OCI-LY1 (cell line): ENCODE results near the gene EIPR1.

ENCODE experiments used
- EZH2 ChIP-seq: fragments of 200-600 bp; sonication (generic), shearing (Covaris generic); IDR thresholded peaks from 2 replicates; pipeline ENCODE4 v1.8.0; 2017; ENCODE audit warnings: borderline replicate concordance, mixed run types, mild to moderate bottlenecking, antibody characterized with exemption, low read length, moderate library complexity, mixed read lengths
- TF ChIP-seq, protein P1 (sequence below): fragments of 200-600 bp; sonication (generic), shearing (Covaris generic); IDR thresholded peaks from 2 replicates; pipeline ENCODE4 v1.5.1; 2017; ENCODE audit warnings: mild to moderate bottlenecking, antibody characterized with exemption, low read length, moderate library complexity, mixed read lengths

DNA sequence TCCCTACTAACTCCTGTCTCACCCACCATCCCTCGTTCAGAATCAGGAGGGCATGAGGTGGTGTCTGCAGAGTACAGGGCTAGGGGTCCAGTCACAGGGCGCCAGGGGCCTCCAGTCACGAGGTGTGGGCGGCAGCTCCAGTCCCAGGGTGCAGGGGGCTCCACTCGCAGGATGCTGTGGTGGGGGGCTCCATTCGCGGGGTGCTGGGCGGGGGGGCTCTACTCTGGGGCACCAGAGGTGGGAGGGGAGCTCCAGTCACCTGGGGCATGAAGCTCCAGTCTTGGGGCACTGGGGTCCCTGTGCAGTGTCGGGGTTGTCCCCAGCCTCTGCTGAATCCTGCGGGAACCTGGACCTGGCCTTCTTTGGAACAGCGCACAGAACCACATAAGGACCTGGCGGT, 66.0 kb downstream of the EIPR1 start:
- TF ChIP-seq EZH2 = no peak
- TF ChIP-seq, protein P1, sequence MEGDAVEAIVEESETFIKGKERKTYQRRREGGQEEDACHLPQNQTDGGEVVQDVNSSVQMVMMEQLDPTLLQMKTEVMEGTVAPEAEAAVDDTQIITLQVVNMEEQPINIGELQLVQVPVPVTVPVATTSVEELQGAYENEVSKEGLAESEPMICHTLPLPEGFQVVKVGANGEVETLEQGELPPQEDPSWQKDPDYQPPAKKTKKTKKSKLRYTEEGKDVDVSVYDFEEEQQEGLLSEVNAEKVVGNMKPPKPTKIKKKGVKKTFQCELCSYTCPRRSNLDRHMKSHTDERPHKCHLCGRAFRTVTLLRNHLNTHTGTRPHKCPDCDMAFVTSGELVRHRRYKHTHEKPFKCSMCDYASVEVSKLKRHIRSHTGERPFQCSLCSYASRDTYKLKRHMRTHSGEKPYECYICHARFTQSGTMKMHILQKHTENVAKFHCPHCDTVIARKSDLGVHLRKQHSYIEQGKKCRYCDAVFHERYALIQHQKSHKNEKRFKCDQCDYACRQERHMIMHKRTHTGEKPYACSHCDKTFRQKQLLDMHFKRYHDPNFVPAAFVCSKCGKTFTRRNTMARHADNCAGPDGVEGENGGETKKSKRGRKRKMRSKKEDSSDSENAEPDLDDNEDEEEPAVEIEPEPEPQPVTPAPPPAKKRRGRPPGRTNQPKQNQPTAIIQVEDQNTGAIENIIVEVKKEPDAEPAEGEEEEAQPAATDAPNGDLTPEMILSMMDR = no peak
